ENCODE data around the gene IL27RA. TPM values are rescaled to one million over a fixed set of nuclear protein-coding genes. Genes with fewer than 3 reads are reported as not detected.

The IL27RA gene
- total RNA-seq, 5 donors from 2014 or later (not counting 1 experiment from before 2014, with no cell fraction given) = 44.2 to 82.4 (median 66.5) TPM

GRCh38 chr19:13984875-13985741, 46.5 kb upstream of the IL27RA start:
- peak in 4 of 35 experiments; percentile 7 to 51 (median 36) for DNase-seq
- WGBS (ENCODE audit: insufficient coverage) = 69% methylated on average over 19 of the region's 25 CpGs
- Histone ChIP-seq H3K4me3 (ENCODE audit: control insufficient read depth in 1 of 2, extremely low read depth in 1 of 2, low read length in 1 of 2) (peak overlapping the region in 1 of 2 donors; percentile 0), H3K9me3 (no peaks in the 10 kb centered on the region), H3K36me3 (ENCODE audit: control insufficient read depth in 2 of 2, extremely low read depth in 1 of 2, insufficient read depth in 1 of 2, low read length in 1 of 2) (peaks cover 3 to 16% of the 10 kb centered on the region in 2 donors), H3K27ac (ENCODE audit: low read length) (peak overlapping the region; percentile 94), H3K4me1 (ENCODE audit: control insufficient read depth in 1 of 2, extremely low read depth in 1 of 2, insufficient read depth in 2 of 2, low read length in 2 of 2) (peaks cover 68 to 92% of the 10 kb centered on the region in 2 experiments), H3K27me3 (replicated peaks in 1 of 2; ENCODE audit: control insufficient read depth in 2 of 2, extremely low read depth in 1 of 2, insufficient read depth in 2 of 2, low read length in 1 of 2) (no peaks in the 10 kb centered on the region)
- peaks cover 60 to 88% (median 86%) of the 10 kb centered on the region in 3 donors for H3K4me1 Mint-ChIP-seq
- H3K36me3 Mint-ChIP-seq = peaks cover 15% of the 10 kb centered on the region
- ChIA-PET POLR2A (interaction anchor here (0.5 to 0.6 kb wide), 5 partner anchors 7 to 57 kb away, joined by 3 to 9 read pairs (median 4); no protein-coding TSS in a partner anchor), CTCF (interaction anchor here in 1 of 2 donors (0.6 kb wide), 1 partner anchor 92 kb away, joined by 6 read pairs; no protein-coding TSS in a partner anchor)
- H3K27me3 Mint-ChIP-seq = no peaks in the 10 kb centered on the region
- H3K4me3 Mint-ChIP-seq = peak overlapping the region; percentile 14 to 69 (median 49)
- no peaks in the 10 kb centered on the region for H3K9me3 Mint-ChIP-seq
- no peak for ATAC-seq (replicated peaks in 1 of 4)
- peak overlapping the region; percentile 97 to 98 for H3K27ac Mint-ChIP-seq

- ChIA-PET POLR2A (interaction anchor here (0.5 to 1.0 kb wide), 3 partner anchors 8 to 33 kb away, joined by 3 to 5 read pairs (median 4); no protein-coding TSS in a partner anchor), CTCF (interaction anchor here in 1 of 2 donors (0.6 to 1.0 kb wide), 2 partner anchors 17 to 91 kb away, joined by 5 to 6 read pairs; no protein-coding TSS in a partner anchor)
- peak overlapping the region; percentile 0 to 25 for H3K4me3 ChIP-seq (ENCODE audit: control insufficient read depth in 1 of 2, extremely low read depth in 1 of 2, low read length in 1 of 2)
- peak overlapping the region; percentile 94 for H3K27ac ChIP-seq (ENCODE audit: low read length)
- H3K9me3 ChIP-seq = no peaks in the 10 kb centered on the region
- Mint-ChIP-seq H3K36me3 (peaks cover 18% of the 10 kb centered on the region), H3K27ac (peak overlapping the region; percentile 97 to 98), H3K4me1 (peaks cover 65 to 91% (median 89%) of the 10 kb centered on the region in 3 donors), H3K4me3 (peak overlapping the region; percentile 14 to 69 (median 61)), H3K27me3 (no peaks in the 10 kb centered on the region), H3K9me3 (no peaks in the 10 kb centered on the region)
- peaks cover 65 to 89% of the 10 kb centered on the region in 2 experiments for H3K4me1 ChIP-seq (ENCODE audit: control insufficient read depth in 1 of 2, extremely low read depth in 1 of 2, insufficient read depth in 2 of 2, low read length in 2 of 2)
- H3K36me3 ChIP-seq (ENCODE audit: control insufficient read depth in 2 of 2, extremely low read depth in 1 of 2, insufficient read depth in 1 of 2, low read length in 1 of 2) = peaks cover 0 to 16% of the 10 kb centered on the region in 2 donors
- 41% methylated on average over 10 of the region's 10 CpGs for WGBS (ENCODE audit: insufficient coverage)
- H3K27me3 ChIP-seq (replicated peaks in 1 of 2; ENCODE audit: control insufficient read depth in 2 of 2, extremely low read depth in 1 of 2, insufficient read depth in 2 of 2, low read length in 1 of 2) = no peaks in the 10 kb centered on the region
- ATAC-seq (replicated peaks in 1 of 4) (peak; percentile 16 to 25 (median 22)), DNase-seq (peak in 2 of 35 experiments; percentile 27 to 29)
These were observed 45.7 kb upstream of the IL27RA start for GRCh38 chr19:13985771-13986347.

- peak overlapping the region; percentile 94 for H3K27ac ChIP-seq (ENCODE audit: low read length)
- WGBS (ENCODE audit: insufficient coverage) = 0% methylated on average over 18 of the region's 19 CpGs
- Mint-ChIP-seq H3K27me3 (no peaks in the 10 kb centered on the region), H3K4me3 (peak overlapping the region; percentile 57 to 69 (median 61)), H3K36me3 (peaks cover 23% of the 10 kb centered on the region), H3K4me1 (peaks cover 69 to 93% (median 88%) of the 10 kb centered on the region in 3 donors), H3K9me3 (no peaks in the 10 kb centered on the region), H3K27ac (peak overlapping the region; percentile 97 to 98)
- ATAC-seq (replicated peaks in 1 of 4) (peak; percentile 87 to 93 (median 92)), DNase-seq (peak; percentile 96 to 100 (median 98))
- POLR2A ChIA-PET = interaction anchor here (0.5 to 1.0 kb wide), 4 partner anchors 11 to 65 kb away, joined by 4 to 11 read pairs (median 4); no protein-coding TSS in a partner anchor
- peak overlapping the region; percentile 11 to 25 for H3K4me3 ChIP-seq (ENCODE audit: control insufficient read depth in 1 of 2, extremely low read depth in 1 of 2, low read length in 1 of 2)
- no peaks in the 10 kb centered on the region for H3K27me3 ChIP-seq (replicated peaks in 1 of 2; ENCODE audit: control insufficient read depth in 2 of 2, extremely low read depth in 1 of 2, insufficient read depth in 2 of 2, low read length in 1 of 2)
- no peaks in the 10 kb centered on the region for H3K9me3 ChIP-seq
- CTCF ChIA-PET = interaction anchor here in 1 of 2 donors (1.0 kb wide), 1 partner anchor 17 kb away, joined by 5 read pairs; no protein-coding TSS in a partner anchor
- peaks cover 65 to 91% of the 10 kb centered on the region in 2 experiments for H3K4me1 ChIP-seq (ENCODE audit: control insufficient read depth in 1 of 2, extremely low read depth in 1 of 2, insufficient read depth in 2 of 2, low read length in 2 of 2)
- H3K36me3 ChIP-seq (ENCODE audit: control insufficient read depth in 2 of 2, extremely low read depth in 1 of 2, insufficient read depth in 1 of 2, low read length in 1 of 2) = peaks cover 0 to 21% of the 10 kb centered on the region in 2 donors
These were observed 45.1 kb upstream of the IL27RA start for GRCh38 chr19:13986348-13986904.

- no peaks in the 10 kb centered on the region for H3K27me3 ChIP-seq (replicated peaks in 1 of 2; ENCODE audit: control insufficient read depth in 2 of 2, extremely low read depth in 1 of 2, insufficient read depth in 2 of 2, low read length in 1 of 2)
- ATAC-seq (replicated peaks in 1 of 4) (no peak), DNase-seq (no peak)
- Mint-ChIP-seq H3K4me3 (peak overlapping the region; percentile 57 to 69 (median 60)), H3K4me1 (peaks cover 72 to 84% (median 84%) of the 10 kb centered on the region in 3 donors), H3K27me3 (no peaks in the 10 kb centered on the region), H3K36me3 (peaks cover 27% of the 10 kb centered on the region), H3K27ac (peak overlapping the region; percentile 97 to 98), H3K9me3 (no peaks in the 10 kb centered on the region)
- CTCF ChIA-PET = interaction anchor here (0.7 to 1.0 kb wide), 2 partner anchors 16 to 18 kb away, joined by 5 to 8 read pairs; no protein-coding TSS in a partner anchor
- peak overlapping the region; percentile 94 for H3K27ac ChIP-seq (ENCODE audit: low read length)
- peaks cover 62 to 83% of the 10 kb centered on the region in 2 experiments for H3K4me1 ChIP-seq (ENCODE audit: control insufficient read depth in 1 of 2, extremely low read depth in 1 of 2, insufficient read depth in 2 of 2, low read length in 2 of 2)
- H3K36me3 ChIP-seq (ENCODE audit: control insufficient read depth in 2 of 2, extremely low read depth in 1 of 2, insufficient read depth in 1 of 2, low read length in 1 of 2) = peaks cover 0 to 20% of the 10 kb centered on the region in 2 donors
- H3K9me3 ChIP-seq = no peaks in the 10 kb centered on the region
- peak overlapping the region; percentile 11 to 25 for H3K4me3 ChIP-seq (ENCODE audit: control insufficient read depth in 1 of 2, extremely low read depth in 1 of 2, low read length in 1 of 2)
- 32% methylated on average over 6 of the region's 17 CpGs for WGBS (ENCODE audit: insufficient coverage)
- POLR2A ChIA-PET = interaction anchor here (0.5 to 1.0 kb wide), 4 partner anchors 12 to 66 kb away, joined by 4 to 11 read pairs (median 4); no protein-coding TSS in a partner anchor
These were observed 44.3 kb upstream of the IL27RA start for GRCh38 chr19:13987101-13987890.

GRCh38 chr19:13989487-13989886, 42.1 kb upstream of the IL27RA start:
- H3K9me3 Mint-ChIP-seq = no peaks in the 10 kb centered on the region
- WGBS (ENCODE audit: insufficient coverage) = 88% methylated on average over 3 of the region's 7 CpGs
- POLR2A ChIA-PET = no interaction called here
- peaks cover 65 to 74% (median 71%) of the 10 kb centered on the region in 3 donors for H3K4me1 Mint-ChIP-seq
- no peaks in the 10 kb centered on the region for H3K9me3 ChIP-seq
- no peak overlapping the region for H3K4me3 ChIP-seq (ENCODE audit: control insufficient read depth in 1 of 2, extremely low read depth in 1 of 2, low read length in 1 of 2)
- CTCF ChIA-PET = interaction anchor here in 1 of 2 donors (0.7 kb wide), 1 partner anchor 75 kb away, joined by 3 read pairs; no protein-coding TSS in a partner anchor
- H3K27ac ChIP-seq (ENCODE audit: low read length) = peak overlapping the region; percentile 19
- peak overlapping the region in 1 of 3 donors; percentile 28 for H3K4me3 Mint-ChIP-seq
- peaks cover 28% of the 10 kb centered on the region for H3K36me3 Mint-ChIP-seq
- DNase-seq (no peak), ATAC-seq (replicated peaks in 1 of 4) (no peak)
- no peaks in the 10 kb centered on the region for H3K27me3 Mint-ChIP-seq
- peaks cover 0 to 35% of the 10 kb centered on the region in 2 donors for H3K36me3 ChIP-seq (ENCODE audit: control insufficient read depth in 2 of 2, extremely low read depth in 1 of 2, insufficient read depth in 1 of 2, low read length in 1 of 2)
- H3K27me3 ChIP-seq (replicated peaks in 1 of 2; ENCODE audit: control insufficient read depth in 2 of 2, extremely low read depth in 1 of 2, insufficient read depth in 2 of 2, low read length in 1 of 2) = no peaks in the 10 kb centered on the region
- peaks cover 52 to 73% of the 10 kb centered on the region in 2 experiments for H3K4me1 ChIP-seq (ENCODE audit: control insufficient read depth in 1 of 2, extremely low read depth in 1 of 2, insufficient read depth in 2 of 2, low read length in 2 of 2)
- peak overlapping the region; percentile 97 to 98 for H3K27ac Mint-ChIP-seq
